Panc1 (cell line): Measurements from ENCODE around the gene JAZF1.
"Not testable (repeated sequence)": the region's sequence is repeated elsewhere in the genome, so short reads cannot be mapped to it uniquely, and the experiment has no call there.

Source experiments
- CTCF ChIP-seq: fragments of 450-650 bp; IDR thresholded peaks from 2 replicates; pipeline ENCODE4 v1.5.1; 2017; ENCODE audit warnings: mild to moderate bottlenecking
- POLR2AphosphoS5 ChIP-seq: IDR thresholded peaks from 2 replicates; pipeline ENCODE4 v1.6.1; 2012; ENCODE audit warnings: mild to moderate bottlenecking, low read depth, low read length, moderate library complexity
- SIN3A ChIP-seq: IDR thresholded peaks from 2 replicates; pipeline ENCODE4 v1.6.1; 2012; ENCODE audit warnings: low read depth, mild to moderate bottlenecking, low read length, moderate library complexity, borderline replicate concordance; ENCODE audit not compliant: insufficient read depth

GRCh38 chr7:28014340-28014739, 166.3 kb downstream of the JAZF1 start:
- not testable (repeated sequence) for TF ChIP-seq POLR2AphosphoS5, CTCF, SIN3A
